HepG2 (cell line): ENCODE data around the gene SUN5. TPM values are rescaled to one million over a fixed set of nuclear protein-coding genes. Genes with fewer than 3 reads are reported as not detected.

Experiments used
- EHMT2 ChIP-seq: fragments of 200-600 bp; sonication (generic); IDR thresholded peaks from 2 replicates; pipeline ENCODE4 v1.7.0; 2017; ENCODE audit warnings: antibody characterized with exemption, low read depth, low read length, borderline replicate concordance
- GFI1 ChIP-seq: sonication (generic); formaldehyde crosslinking; IDR thresholded peaks from 2 replicates; pipeline ENCODE4 v1.5.0; 2020; ENCODE audit warnings: missing genetic modification reagents, mild to moderate bottlenecking, borderline replicate concordance
- GZF1 ChIP-seq: sonication (generic); formaldehyde crosslinking; IDR thresholded peaks from 2 replicates; pipeline ENCODE4 v1.5.1; 2020; ENCODE audit warnings: mild to moderate bottlenecking, missing genetic modification reagents
- IKZF4 ChIP-seq: sonication (generic); formaldehyde crosslinking; IDR thresholded peaks from 2 replicates; pipeline ENCODE4 v1.5.1; 2020; ENCODE audit warnings: borderline replicate concordance, mild to moderate bottlenecking, low read depth, missing genetic modification reagents; ENCODE audit errors: not compliant biosample characterization
- KLF16 ChIP-seq, 2 experiments: sonication (generic) in 1 of 2; formaldehyde crosslinking in 1 of 2; IDR thresholded peaks; 2 replicates each; pipeline versions ENCODE4 v1.6.1 to v1.8.0; 2016 to 2023; ENCODE audit warnings: missing genetic modification reagents in 2 of 2, missing compliant biosample characterization in 1 of 2
- POLR2G ChIP-seq: fragments of 200-400 bp; formaldehyde crosslinking; IDR thresholded peaks from 2 replicates; pipeline ENCODE4 v1.6.1; 2018; ENCODE audit warnings: mild to moderate bottlenecking, low read depth, low read length, moderate library complexity
- RBM39 ChIP-seq: fragments of 200-400 bp; formaldehyde crosslinking; IDR thresholded peaks from one replicate; pipeline ENCODE4 v1.6.1; 2018; ENCODE audit warnings: antibody characterized with exemption, mild to moderate bottlenecking, low read depth, low read length; ENCODE audit not compliant: poor library complexity, severe bottlenecking
- ZKSCAN5 ChIP-seq: sonication (generic); formaldehyde crosslinking; IDR thresholded peaks from 2 replicates; pipeline ENCODE4 v1.5.1; 2020; ENCODE audit warnings: mild to moderate bottlenecking, missing genetic modification reagents
- ZNF274 ChIP-seq: sonication (generic); formaldehyde crosslinking; IDR thresholded peaks from 2 replicates; pipeline ENCODE4 v1.5.1; 2020; ENCODE audit warnings: mild to moderate bottlenecking, missing genetic modification reagents
- ZNF333 ChIP-seq: sonication (generic); formaldehyde crosslinking; IDR thresholded peaks from 2 replicates; pipeline ENCODE4 v1.4.0; 2020; ENCODE audit warnings: mild to moderate bottlenecking, missing genetic modification reagents, borderline replicate concordance
- ZNF644 ChIP-seq: IDR thresholded peaks from 2 replicates; pipeline ENCODE4 v1.6.1; 2016; ENCODE audit warnings: low read depth
- ZNF703 ChIP-seq: sonication (generic); formaldehyde crosslinking; IDR thresholded peaks from 2 replicates; pipeline ENCODE4 v1.5.1; 2020; ENCODE audit warnings: missing genetic modification reagents, mild to moderate bottlenecking, moderate library complexity, borderline replicate concordance
- ZNF766 ChIP-seq: sonication (generic); formaldehyde crosslinking; IDR thresholded peaks from 2 replicates; pipeline ENCODE4 v1.5.0; 2020; ENCODE audit warnings: missing genetic modification reagents, borderline replicate concordance
- ZNF879 ChIP-seq: sonication (generic); formaldehyde crosslinking; IDR thresholded peaks from 2 replicates; pipeline ENCODE4 v1.8.1; 2023; ENCODE audit warnings: missing genetic modification reagents
- ZSCAN31 ChIP-seq: sonication (generic); formaldehyde crosslinking; IDR thresholded peaks from 2 replicates; pipeline ENCODE4 v1.5.0; 2020; ENCODE audit warnings: low read depth, mild to moderate bottlenecking, missing genetic modification reagents
- polyA plus RNA-seq, 8 experiments: library from polyadenylated mRNA; depleted of rRNA in 3 of 8; stranded (reverse) in 7 of 8; unstranded in 1 of 8; fragments of >200 nt; fragmentation: Illumina TruSeq in 4 of 8; extraction: Trizol in 4 of 8; gene quantifications; 2 replicates each; pipeline versions ENCODE4 v1.2.1 to v1.2.3, GENCODE V29; 2011 to 2016; ENCODE audit warnings: low read depth in 4 of 8, missing spikeins in 1 of 8, mixed read lengths in 1 of 8; ENCODE audit not compliant: insufficient read depth in 1 of 8
- total RNA-seq, 5 experiments: library from RNA; depleted of rRNA; stranded (reverse); fragments of >200 nt; fragmentation: Illumina TruSeq; extraction: Trizol; gene quantifications; 2 replicates each; pipeline ENCODE4 v1.2.3, GENCODE V29; 2016; ENCODE audit warnings: low read depth in 1 of 5
- TF ChIP-seq, protein P1 (sequence below): sonication (generic); formaldehyde crosslinking; IDR thresholded peaks from 2 replicates; pipeline ENCODE4 v1.5.0; 2020; ENCODE audit warnings: missing genetic modification reagents
- TF ChIP-seq, protein P2 (sequence below): sonication (generic); formaldehyde crosslinking; IDR thresholded peaks from 2 replicates; pipeline ENCODE4 v1.9.0; 2021; ENCODE audit warnings: missing genetic modification reagents, mild to moderate bottlenecking, borderline replicate concordance
- TF ChIP-seq, protein P3 (sequence below): sonication (generic); formaldehyde crosslinking; IDR thresholded peaks from 2 replicates; pipeline ENCODE4 v1.5.0; 2020; ENCODE audit warnings: mild to moderate bottlenecking, missing genetic modification reagents
- TF ChIP-seq, protein P4 (sequence below): sonication (generic); formaldehyde crosslinking; IDR thresholded peaks from 2 replicates; pipeline ENCODE4 v1.4.0; 2020; ENCODE audit warnings: missing genetic modification reagents

Gene SUN5
- total and polyA plus RNA-seq, 2 of the 13 experiments (the other 11 are each of a cell fraction or from before 2014, with no cell fraction given) = not detected

DNA sequence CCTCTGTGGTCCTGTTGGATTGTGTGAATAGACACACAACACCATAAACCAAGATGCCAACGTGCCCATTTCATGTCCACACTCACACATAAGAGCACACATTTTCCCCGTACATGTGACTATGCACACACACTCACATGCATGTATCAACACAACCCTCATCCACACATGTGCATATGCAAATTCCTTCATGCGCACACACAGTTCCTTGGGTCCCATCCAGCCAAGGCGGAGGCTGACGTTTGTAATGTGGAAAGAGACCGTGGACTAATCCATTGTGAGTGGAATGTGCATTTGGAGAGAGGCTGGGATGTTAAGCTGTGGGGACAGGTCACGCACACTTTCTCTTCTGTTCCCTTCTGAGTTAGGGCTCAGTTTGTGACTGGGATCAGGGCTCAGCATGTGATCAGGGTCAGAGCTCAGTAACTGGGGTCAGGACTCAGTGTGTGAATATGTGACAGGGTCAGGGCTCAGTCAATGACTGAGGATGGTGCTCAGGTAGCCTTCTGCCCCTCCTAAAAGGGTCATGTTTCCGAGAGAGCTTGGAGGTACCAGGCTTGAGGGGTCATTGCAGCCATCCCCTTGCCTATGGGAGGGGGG, 2.6 kb upstream of the SUN5 start (continued):
- TF ChIP-seq RBM39 (no peak), POLR2G (no peak), ZNF703 (CRISPR knock-in tag) (no peak), ZNF333 (CRISPR knock-in tag) (no peak), ZKSCAN5 (CRISPR knock-in tag) (no peak), ZNF644 (0 out of 2 replicates have a peak, but pooled peaks have one; percentile 8), IKZF4 (CRISPR knock-in tag) (no peak), GFI1 (CRISPR knock-in tag) (0 out of 2 replicates have a peak, but pooled peaks have one; percentile 64), GZF1 (CRISPR knock-in tag) (peak; percentile 83; the same call in 1 of the 2 replicates), KLF16 (CRISPR knock-in tag; IDR thresholded peaks at IDR 0.05) (no peak), EHMT2 (no peak), ZNF766 (CRISPR knock-in tag) (no peak), ZNF879 (CRISPR knock-in tag) (no peak; the same call in 1 of the 2 replicates), ZNF274 (CRISPR knock-in tag) (no peak), ZSCAN31 (CRISPR knock-in tag) (no peak)
- TF ChIP-seq, protein P1, sequence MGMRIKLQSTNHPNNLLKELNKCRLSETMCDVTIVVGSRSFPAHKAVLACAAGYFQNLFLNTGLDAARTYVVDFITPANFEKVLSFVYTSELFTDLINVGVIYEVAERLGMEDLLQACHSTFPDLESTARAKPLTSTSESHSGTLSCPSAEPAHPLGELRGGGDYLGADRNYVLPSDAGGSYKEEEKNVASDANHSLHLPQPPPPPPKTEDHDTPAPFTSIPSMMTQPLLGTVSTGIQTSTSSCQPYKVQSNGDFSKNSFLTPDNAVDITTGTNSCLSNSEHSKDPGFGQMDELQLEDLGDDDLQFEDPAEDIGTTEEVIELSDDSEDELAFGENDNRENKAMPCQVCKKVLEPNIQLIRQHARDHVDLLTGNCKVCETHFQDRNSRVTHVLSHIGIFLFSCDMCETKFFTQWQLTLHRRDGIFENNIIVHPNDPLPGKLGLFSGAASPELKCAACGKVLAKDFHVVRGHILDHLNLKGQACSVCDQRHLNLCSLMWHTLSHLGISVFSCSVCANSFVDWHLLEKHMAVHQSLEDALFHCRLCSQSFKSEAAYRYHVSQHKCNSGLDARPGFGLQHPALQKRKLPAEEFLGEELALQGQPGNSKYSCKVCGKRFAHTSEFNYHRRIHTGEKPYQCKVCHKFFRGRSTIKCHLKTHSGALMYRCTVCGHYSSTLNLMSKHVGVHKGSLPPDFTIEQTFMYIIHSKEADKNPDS (CRISPR knock-in tag) = 0 out of 2 replicates have a peak, but pooled peaks have one; percentile 64
- TF ChIP-seq, protein P2, sequence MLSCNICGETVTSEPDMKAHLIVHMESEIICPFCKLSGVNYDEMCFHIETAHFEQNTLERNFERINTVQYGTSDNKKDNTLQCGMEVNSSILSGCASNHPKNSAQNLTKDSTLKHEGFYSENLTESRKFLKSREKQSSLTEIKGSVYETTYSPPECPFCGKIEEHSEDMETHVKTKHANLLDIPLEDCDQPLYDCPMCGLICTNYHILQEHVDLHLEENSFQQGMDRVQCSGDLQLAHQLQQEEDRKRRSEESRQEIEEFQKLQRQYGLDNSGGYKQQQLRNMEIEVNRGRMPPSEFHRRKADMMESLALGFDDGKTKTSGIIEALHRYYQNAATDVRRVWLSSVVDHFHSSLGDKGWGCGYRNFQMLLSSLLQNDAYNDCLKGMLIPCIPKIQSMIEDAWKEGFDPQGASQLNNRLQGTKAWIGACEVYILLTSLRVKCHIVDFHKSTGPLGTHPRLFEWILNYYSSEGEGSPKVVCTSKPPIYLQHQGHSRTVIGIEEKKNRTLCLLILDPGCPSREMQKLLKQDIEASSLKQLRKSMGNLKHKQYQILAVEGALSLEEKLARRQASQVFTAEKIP (CRISPR knock-in tag) = no peak
- TF ChIP-seq, protein P3, sequence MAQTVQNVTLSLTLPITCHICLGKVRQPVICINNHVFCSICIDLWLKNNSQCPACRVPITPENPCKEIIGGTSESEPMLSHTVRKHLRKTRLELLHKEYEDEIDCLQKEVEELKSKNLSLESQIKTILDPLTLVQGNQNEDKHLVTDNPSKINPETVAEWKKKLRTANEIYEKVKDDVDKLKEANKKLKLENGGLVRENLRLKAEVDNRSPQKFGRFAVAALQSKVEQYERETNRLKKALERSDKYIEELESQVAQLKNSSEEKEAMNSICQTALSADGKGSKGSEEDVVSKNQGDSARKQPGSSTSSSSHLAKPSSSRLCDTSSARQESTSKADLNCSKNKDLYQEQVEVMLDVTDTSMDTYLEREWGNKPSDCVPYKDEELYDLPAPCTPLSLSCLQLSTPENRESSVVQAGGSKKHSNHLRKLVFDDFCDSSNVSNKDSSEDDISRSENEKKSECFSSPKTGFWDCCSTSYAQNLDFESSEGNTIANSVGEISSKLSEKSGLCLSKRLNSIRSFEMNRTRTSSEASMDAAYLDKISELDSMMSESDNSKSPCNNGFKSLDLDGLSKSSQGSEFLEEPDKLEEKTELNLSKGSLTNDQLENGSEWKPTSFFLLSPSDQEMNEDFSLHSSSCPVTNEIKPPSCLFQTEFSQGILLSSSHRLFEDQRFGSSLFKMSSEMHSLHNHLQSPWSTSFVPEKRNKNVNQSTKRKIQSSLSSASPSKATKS (CRISPR knock-in tag) = peak; percentile 38; the same call in 1 of the 2 replicates
- TF ChIP-seq, protein P4, sequence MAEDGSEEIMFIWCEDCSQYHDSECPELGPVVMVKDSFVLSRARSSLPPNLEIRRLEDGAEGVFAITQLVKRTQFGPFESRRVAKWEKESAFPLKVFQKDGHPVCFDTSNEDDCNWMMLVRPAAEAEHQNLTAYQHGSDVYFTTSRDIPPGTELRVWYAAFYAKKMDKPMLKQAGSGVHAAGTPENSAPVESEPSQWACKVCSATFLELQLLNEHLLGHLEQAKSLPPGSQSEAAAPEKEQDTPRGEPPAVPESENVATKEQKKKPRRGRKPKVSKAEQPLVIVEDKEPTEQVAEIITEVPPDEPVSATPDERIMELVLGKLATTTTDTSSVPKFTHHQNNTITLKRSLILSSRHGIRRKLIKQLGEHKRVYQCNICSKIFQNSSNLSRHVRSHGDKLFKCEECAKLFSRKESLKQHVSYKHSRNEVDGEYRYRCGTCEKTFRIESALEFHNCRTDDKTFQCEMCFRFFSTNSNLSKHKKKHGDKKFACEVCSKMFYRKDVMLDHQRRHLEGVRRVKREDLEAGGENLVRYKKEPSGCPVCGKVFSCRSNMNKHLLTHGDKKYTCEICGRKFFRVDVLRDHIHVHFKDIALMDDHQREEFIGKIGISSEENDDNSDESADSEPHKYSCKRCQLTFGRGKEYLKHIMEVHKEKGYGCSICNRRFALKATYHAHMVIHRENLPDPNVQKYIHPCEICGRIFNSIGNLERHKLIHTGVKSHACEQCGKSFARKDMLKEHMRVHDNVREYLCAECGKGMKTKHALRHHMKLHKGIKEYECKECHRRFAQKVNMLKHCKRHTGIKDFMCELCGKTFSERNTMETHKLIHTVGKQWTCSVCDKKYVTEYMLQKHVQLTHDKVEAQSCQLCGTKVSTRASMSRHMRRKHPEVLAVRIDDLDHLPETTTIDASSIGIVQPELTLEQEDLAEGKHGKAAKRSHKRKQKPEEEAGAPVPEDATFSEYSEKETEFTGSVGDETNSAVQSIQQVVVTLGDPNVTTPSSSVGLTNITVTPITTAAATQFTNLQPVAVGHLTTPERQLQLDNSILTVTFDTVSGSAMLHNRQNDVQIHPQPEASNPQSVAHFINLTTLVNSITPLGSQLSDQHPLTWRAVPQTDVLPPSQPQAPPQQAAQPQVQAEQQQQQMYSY (CRISPR knock-in tag) = no peak
